ENCODE results near the gene KIAA0513.

Gene KIAA0513

DNA sequence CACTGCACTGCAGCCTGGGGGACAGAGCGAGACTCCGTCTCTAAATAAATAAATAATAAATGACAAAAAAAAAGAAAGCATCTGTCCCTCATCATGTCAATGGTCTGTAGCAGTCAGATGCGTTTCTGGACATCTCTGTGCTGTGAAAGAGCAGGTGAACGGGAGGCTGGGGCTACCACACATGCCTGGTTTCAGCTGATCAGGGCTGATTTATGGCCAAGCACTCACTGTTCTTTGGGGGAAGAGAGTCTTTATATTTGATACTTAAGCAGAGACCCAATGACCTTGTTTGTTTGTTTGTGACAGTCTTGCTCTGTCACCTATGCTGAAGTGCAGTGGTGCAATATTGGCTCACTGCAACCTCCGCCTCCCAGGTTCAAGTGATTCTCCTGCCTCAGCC lies 17.5 kb downstream of the KIAA0513 start:
- Histone ChIP-seq H2AFZ (ENCODE audit: low read length) (no peak overlapping the region), H3K4me3 (ENCODE audit: low read length, poor library complexity, severe bottlenecking) (no peak overlapping the region), H3F3A (ENCODE audit: low read depth) (no peaks in the 10 kb centered on the region), H3K27me3 (ENCODE audit: insufficient read depth, low read length, poor library complexity, severe bottlenecking) (no peaks in the 10 kb centered on the region), H4K20me1 (ENCODE audit: insufficient read depth, low read length, poor library complexity, severe bottlenecking) (no peaks in the 10 kb centered on the region), H3K9ac (ENCODE audit: low read depth, low read length, poor library complexity, severe bottlenecking) (no peak overlapping the region), H3K4me1 (ENCODE audit: insufficient read depth, low read length, poor library complexity, severe bottlenecking) (peaks cover 4% of the 10 kb centered on the region), H3K36me3 (ENCODE audit: insufficient read depth, low read length) (no peaks in the 10 kb centered on the region), H3K79me2 (ENCODE audit: insufficient read depth, low read length) (no peaks in the 10 kb centered on the region), H3K9me3 (ENCODE audit: insufficient read depth, low read depth, low read length) (no peaks in the 10 kb centered on the region), H3K9me2 (replicated peaks; ENCODE audit: low read depth, low read length) (no peaks in the 10 kb centered on the region), H3K4me2 (ENCODE audit: low read depth, low read length, poor library complexity, severe bottlenecking) (no peak overlapping the region)
- TF ChIP-seq, protein P1, sequence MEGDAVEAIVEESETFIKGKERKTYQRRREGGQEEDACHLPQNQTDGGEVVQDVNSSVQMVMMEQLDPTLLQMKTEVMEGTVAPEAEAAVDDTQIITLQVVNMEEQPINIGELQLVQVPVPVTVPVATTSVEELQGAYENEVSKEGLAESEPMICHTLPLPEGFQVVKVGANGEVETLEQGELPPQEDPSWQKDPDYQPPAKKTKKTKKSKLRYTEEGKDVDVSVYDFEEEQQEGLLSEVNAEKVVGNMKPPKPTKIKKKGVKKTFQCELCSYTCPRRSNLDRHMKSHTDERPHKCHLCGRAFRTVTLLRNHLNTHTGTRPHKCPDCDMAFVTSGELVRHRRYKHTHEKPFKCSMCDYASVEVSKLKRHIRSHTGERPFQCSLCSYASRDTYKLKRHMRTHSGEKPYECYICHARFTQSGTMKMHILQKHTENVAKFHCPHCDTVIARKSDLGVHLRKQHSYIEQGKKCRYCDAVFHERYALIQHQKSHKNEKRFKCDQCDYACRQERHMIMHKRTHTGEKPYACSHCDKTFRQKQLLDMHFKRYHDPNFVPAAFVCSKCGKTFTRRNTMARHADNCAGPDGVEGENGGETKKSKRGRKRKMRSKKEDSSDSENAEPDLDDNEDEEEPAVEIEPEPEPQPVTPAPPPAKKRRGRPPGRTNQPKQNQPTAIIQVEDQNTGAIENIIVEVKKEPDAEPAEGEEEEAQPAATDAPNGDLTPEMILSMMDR (conservative IDR thresholded peaks at IDR 0.05; ENCODE audit: low read length): no peak
- TF ChIP-seq EZH2phosphoT487 (IDR thresholded peaks at IDR 0.05; ENCODE audit: borderline replicate concordance): no peak

DNA sequence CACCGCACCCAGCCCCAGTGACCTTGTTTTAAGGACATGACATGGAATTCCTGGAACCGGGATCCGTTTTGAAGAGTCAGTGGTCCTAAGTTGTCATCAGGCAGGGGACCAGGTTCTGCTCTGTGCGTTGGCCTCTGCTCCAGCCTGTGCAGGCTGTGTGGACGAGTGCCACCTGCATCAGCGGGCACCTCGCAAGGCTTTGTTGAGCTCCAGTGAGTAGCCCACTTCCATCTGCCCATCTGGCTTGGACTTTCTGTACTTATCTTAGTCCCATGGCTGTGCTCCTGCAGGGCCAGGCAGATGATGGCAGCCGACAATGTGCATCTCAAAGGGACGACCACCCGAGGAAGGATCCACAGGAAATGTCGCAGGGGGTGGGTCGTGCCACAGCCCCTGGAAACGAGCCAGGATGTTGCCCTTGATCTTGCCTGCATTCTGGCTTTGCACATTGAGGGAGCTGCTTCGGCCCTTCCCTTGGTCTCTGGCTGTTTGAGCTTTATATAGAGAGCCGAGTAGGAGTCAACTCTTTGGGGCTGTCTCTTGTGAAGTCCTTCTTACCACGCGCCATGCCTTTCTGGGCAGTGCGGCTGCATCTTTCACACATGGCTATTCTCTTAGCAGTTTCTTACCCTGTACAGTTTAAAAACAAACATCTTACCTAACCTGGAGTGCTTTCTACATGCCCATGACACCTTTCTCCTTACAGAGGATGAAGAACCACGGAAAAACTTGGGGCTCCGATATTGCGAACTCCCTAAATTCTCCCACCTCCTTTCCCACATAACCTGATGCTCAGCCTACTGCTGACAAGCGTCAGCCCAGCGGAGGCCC lies 18.3 kb downstream of the KIAA0513 start:
- no peak overlapping the region for H3K4me3 ChIP-seq (ENCODE audit: low read length, poor library complexity, severe bottlenecking)
- no peaks in the 10 kb centered on the region for H3F3A ChIP-seq (ENCODE audit: low read depth)
- no peak overlapping the region for H3K4me2 ChIP-seq (ENCODE audit: low read depth, low read length, poor library complexity, severe bottlenecking)
- peaks cover 4% of the 10 kb centered on the region for H3K4me1 ChIP-seq (ENCODE audit: insufficient read depth, low read length, poor library complexity, severe bottlenecking)
- no peak overlapping the region for H2AFZ ChIP-seq (ENCODE audit: low read length)
- no peaks in the 10 kb centered on the region for H3K36me3 ChIP-seq (ENCODE audit: insufficient read depth, low read length)
- H4K20me1 ChIP-seq (ENCODE audit: insufficient read depth, low read length, poor library complexity, severe bottlenecking): no peaks in the 10 kb centered on the region
- no peaks in the 10 kb centered on the region for H3K79me2 ChIP-seq (ENCODE audit: insufficient read depth, low read length)
- no peak for TF ChIP-seq EZH2phosphoT487 (IDR thresholded peaks at IDR 0.05; ENCODE audit: borderline replicate concordance)
- TF ChIP-seq, protein P1 (conservative IDR thresholded peaks at IDR 0.05; ENCODE audit: low read length): no peak
- no peaks in the 10 kb centered on the region for H3K27me3 ChIP-seq (ENCODE audit: insufficient read depth, low read length, poor library complexity, severe bottlenecking)
- no peak overlapping the region for H3K9ac ChIP-seq (ENCODE audit: low read depth, low read length, poor library complexity, severe bottlenecking)
- H3K9me3 ChIP-seq (ENCODE audit: insufficient read depth, low read depth, low read length): no peaks in the 10 kb centered on the region
- no peaks in the 10 kb centered on the region for H3K9me2 ChIP-seq (replicated peaks; ENCODE audit: low read depth, low read length)

DNA sequence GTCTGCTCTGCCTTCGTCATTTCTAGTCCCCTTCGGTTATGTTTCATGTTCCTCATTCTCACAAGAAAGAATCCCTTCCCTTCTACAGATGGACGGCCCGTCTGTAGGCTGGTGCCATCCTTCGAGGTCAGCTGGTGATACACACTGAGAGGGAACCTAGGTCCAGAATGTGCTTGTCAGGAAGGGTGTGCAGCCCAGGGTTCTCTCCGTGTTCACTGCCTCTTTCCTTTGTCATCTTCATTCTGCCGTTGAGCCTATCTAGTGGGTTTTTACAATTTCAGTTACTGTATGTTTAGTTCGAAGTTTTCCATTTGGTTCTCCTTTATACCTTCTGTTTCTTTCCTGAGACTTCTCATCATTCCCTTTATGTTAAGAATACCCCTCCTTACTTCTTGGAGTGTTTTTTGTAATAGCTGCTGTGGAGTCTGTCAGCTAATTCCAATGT lies 18.9 kb downstream of the KIAA0513 start:
- TF ChIP-seq EZH2phosphoT487 (IDR thresholded peaks at IDR 0.05; ENCODE audit: borderline replicate concordance): no peak
- TF ChIP-seq, protein P1 (conservative IDR thresholded peaks at IDR 0.05; ENCODE audit: low read length): no peak
- no peaks in the 10 kb centered on the region for H3K79me2 ChIP-seq (ENCODE audit: insufficient read depth, low read length)
- no peaks in the 10 kb centered on the region for H3K36me3 ChIP-seq (ENCODE audit: insufficient read depth, low read length)
- peaks cover 4% of the 10 kb centered on the region for H3K4me1 ChIP-seq (ENCODE audit: insufficient read depth, low read length, poor library complexity, severe bottlenecking)
- H4K20me1 ChIP-seq (ENCODE audit: insufficient read depth, low read length, poor library complexity, severe bottlenecking): no peaks in the 10 kb centered on the region
- H3K9me3 ChIP-seq (ENCODE audit: insufficient read depth, low read depth, low read length): no peaks in the 10 kb centered on the region
- no peak overlapping the region for H2AFZ ChIP-seq (ENCODE audit: low read length)
- no peaks in the 10 kb centered on the region for H3K27me3 ChIP-seq (ENCODE audit: insufficient read depth, low read length, poor library complexity, severe bottlenecking)
- no peaks in the 10 kb centered on the region for H3K9me2 ChIP-seq (replicated peaks; ENCODE audit: low read depth, low read length)
- no peaks in the 10 kb centered on the region for H3F3A ChIP-seq (ENCODE audit: low read depth)
- no peak overlapping the region for H3K4me3 ChIP-seq (ENCODE audit: low read length, poor library complexity, severe bottlenecking)
- H3K9ac ChIP-seq (ENCODE audit: low read depth, low read length, poor library complexity, severe bottlenecking): no peak overlapping the region
- H3K4me2 ChIP-seq (ENCODE audit: low read depth, low read length, poor library complexity, severe bottlenecking): no peak overlapping the region
